Sigmoid colon (tissue), 4 donors: ENCODE measurements around the gene BPNT1.
"Not testable (repeated sequence)": the region's sequence is repeated elsewhere in the genome, so short reads cannot be mapped to it uniquely, and the experiment has no call there.

ENCODE experiments used
- EP300 ChIP-seq, 4 donors: sonication (generic); formaldehyde crosslinking; IDR thresholded peaks; one replicate each; pipeline ENCODE4 v1.6.1; 2017; ENCODE audit warnings: antibody characterized with exemption in 4 of 4
- POLR2A ChIP-seq, 2 donors: fragments of 450-650 bp; IDR thresholded peaks; one replicate each; pipeline ENCODE4 v1.6.1; 2016; ENCODE audit warnings: antibody characterized with exemption in 2 of 2, mild to moderate bottlenecking in 2 of 2, moderate library complexity in 2 of 2
- TF ChIP-seq, protein P1 (sequence below), 4 experiments: fragments of 450-650 bp in 3 of 4; fragments of 200-600 bp in 1 of 4; IDR thresholded peaks; one replicate each; pipeline ENCODE4 v1.5.1; 2016 to 2019; ENCODE audit warnings: antibody characterized with exemption in 4 of 4, mild to moderate bottlenecking in 3 of 4, moderate library complexity in 2 of 4

DNA sequence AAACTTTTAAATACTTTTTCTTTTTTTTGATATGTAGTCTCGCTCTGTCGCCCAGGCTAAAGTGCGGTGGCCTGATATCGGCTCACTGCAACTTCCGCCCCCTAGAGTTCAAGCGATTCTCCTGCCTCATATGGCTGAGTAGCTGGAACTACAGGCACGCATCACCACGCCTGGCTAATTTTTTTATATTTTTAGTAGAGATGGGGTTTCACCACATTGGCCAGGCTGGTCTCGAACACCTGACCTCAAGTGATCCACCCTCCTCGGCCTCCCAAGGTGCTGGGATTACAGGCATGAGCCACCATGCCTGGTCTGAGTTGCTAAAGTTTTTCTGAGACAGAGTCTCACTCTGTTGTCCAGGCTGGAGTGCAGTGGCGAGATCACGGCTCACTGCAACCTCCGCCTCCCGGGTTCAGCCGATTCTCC, 3.3 kb downstream of the BPNT1 start:
- TF ChIP-seq, protein P1, sequence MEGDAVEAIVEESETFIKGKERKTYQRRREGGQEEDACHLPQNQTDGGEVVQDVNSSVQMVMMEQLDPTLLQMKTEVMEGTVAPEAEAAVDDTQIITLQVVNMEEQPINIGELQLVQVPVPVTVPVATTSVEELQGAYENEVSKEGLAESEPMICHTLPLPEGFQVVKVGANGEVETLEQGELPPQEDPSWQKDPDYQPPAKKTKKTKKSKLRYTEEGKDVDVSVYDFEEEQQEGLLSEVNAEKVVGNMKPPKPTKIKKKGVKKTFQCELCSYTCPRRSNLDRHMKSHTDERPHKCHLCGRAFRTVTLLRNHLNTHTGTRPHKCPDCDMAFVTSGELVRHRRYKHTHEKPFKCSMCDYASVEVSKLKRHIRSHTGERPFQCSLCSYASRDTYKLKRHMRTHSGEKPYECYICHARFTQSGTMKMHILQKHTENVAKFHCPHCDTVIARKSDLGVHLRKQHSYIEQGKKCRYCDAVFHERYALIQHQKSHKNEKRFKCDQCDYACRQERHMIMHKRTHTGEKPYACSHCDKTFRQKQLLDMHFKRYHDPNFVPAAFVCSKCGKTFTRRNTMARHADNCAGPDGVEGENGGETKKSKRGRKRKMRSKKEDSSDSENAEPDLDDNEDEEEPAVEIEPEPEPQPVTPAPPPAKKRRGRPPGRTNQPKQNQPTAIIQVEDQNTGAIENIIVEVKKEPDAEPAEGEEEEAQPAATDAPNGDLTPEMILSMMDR (IDR thresholded peaks at IDR 0.05), result not testable (repeated sequence)
- not testable (repeated sequence) for TF ChIP-seq EP300, POLR2A (IDR thresholded peaks at IDR 0.05)
